GM21447 (cell line): ENCODE measurements around the gene PCDHGB3.
"Not testable (repeated sequence)": the region's sequence is repeated elsewhere in the genome, so short reads cannot be mapped to it uniquely, and the experiment has no call there.

Experiments used
- ATAC-seq: cut with Tn5 transposase; IDR thresholded peaks from one replicate; pipeline ENCODE4 v1.9.1; 2021; ENCODE audit not compliant: unreplicated experiment

The PCDHGB3 gene

GRCh38 chr5:141389153-141390042 lies 19.4 kb downstream of the PCDHGB3 start:
- no peak for ATAC-seq

GRCh38 chr5:141392429-141393198 lies 22.6 kb downstream of the PCDHGB3 start, which contains the start of gene PCDHGA8:
Gene PCDHGA8 (plus strand): TSS chr5:141392633. CDS start chr5:141392814, 181 bp downstream.
- no peak for ATAC-seq

GRCh38 chr5:141393267-141393666 lies 23.2 kb downstream of the PCDHGB3 start:
- ATAC-seq = no peak

- not testable (repeated sequence) for ATAC-seq
These were observed 24.6 kb downstream of the PCDHGB3 start for GRCh38 chr5:141394401-141395187.

GRCh38 chr5:141397756-141398551 lies 27.9 kb downstream of the PCDHGB3 start, which contains the start of gene PCDHGB5:
Gene PCDHGB5 (plus strand): TSS chr5:141397947. CDS start chr5:141398128, 181 bp downstream.
- ATAC-seq = peak; percentile 73

- no peak for ATAC-seq
These were observed 28.6 kb downstream of the PCDHGB3 start for GRCh38 chr5:141398608-141399007.

GRCh38 chr5:141399555-141400258 lies 29.7 kb downstream of the PCDHGB3 start:
- no peak for ATAC-seq

GRCh38 chr5:141402553-141403243 lies 32.7 kb downstream of the PCDHGB3 start, which contains the start of gene PCDHGA9:
Gene PCDHGA9 (plus strand): TSS chr5:141402778. CDS start chr5:141402953, 175 bp downstream.
- no peak for ATAC-seq

- no peak for ATAC-seq
These were observed 33.3 kb downstream of the PCDHGB3 start for GRCh38 chr5:141403387-141403786.

GRCh38 chr5:141407790-141408505 lies 37.9 kb downstream of the PCDHGB3 start, which contains the start of gene PCDHGB6:
Gene PCDHGB6 (plus strand): TSS chr5:141408021. CDS start chr5:141408203, 182 bp downstream.
- ATAC-seq = not testable (repeated sequence)

- ATAC-seq = no peak
These were observed 39.7 kb downstream of the PCDHGB3 start for GRCh38 chr5:141409598-141410306.

- ATAC-seq = no peak
These were observed 41.5 kb downstream of the PCDHGB3 start for GRCh38 chr5:141411575-141411974.

- ATAC-seq = peak; percentile 70
These were observed 43.0 kb downstream of the PCDHGB3 start, which contains the start of gene PCDHGA10 for GRCh38 chr5:141412854-141413539. Gene PCDHGA10 (plus strand): TSS chr5:141412987. CDS start chr5:141413176, 189 bp downstream.

- ATAC-seq = no peak
These were observed 43.6 kb downstream of the PCDHGB3 start for GRCh38 chr5:141413540-141414069.

- not testable (repeated sequence) for ATAC-seq
These were observed 44.7 kb downstream of the PCDHGB3 start for GRCh38 chr5:141414548-141415274.

GRCh38 chr5:141415275-141415618 lies 45.2 kb downstream of the PCDHGB3 start:
- ATAC-seq = not testable (repeated sequence)
